ENCODE results near the gene INPP4B. TPM values are rescaled to one million over a fixed set of nuclear protein-coding genes. Genes with fewer than 3 reads are reported as not detected.

INPP4B gene
- polyA plus RNA-seq, 1 experiment: 5.1 TPM

GRCh38 chr4:142548491-142548890 lies 297.6 kb downstream of the INPP4B start:
- TF ChIP-seq CTCF (IDR thresholded peaks at IDR 0.05; ENCODE audit: low read depth, low read length): no peak
- Histone ChIP-seq H3K4me3 (ENCODE audit: low read depth, low read length) (no peak overlapping the region), H3K27me3 (ENCODE audit: control insufficient read depth, insufficient read depth, low read length) (no peaks in the 10 kb centered on the region), H3K27ac (ENCODE audit: low read depth, low read length) (no peak overlapping the region), H3K9me3 (ENCODE audit: control insufficient read depth, insufficient read depth, low read length) (no peaks in the 10 kb centered on the region)
- ChIA-PET POLR2A (no interaction called here), CTCF (no interaction called here)
- DNase-seq (ENCODE audit: low read depth, low spot score): no peak

- DNase-seq (ENCODE audit: low read depth, low spot score): no peak
- no peak for TF ChIP-seq CTCF (IDR thresholded peaks at IDR 0.05; ENCODE audit: low read depth, low read length)
- Histone ChIP-seq H3K9me3 (ENCODE audit: control insufficient read depth, insufficient read depth, low read length) (no peaks in the 10 kb centered on the region), H3K4me3 (ENCODE audit: low read depth, low read length) (no peak overlapping the region), H3K27me3 (ENCODE audit: control insufficient read depth, insufficient read depth, low read length) (no peaks in the 10 kb centered on the region), H3K27ac (ENCODE audit: low read depth, low read length) (no peak overlapping the region)
- ChIA-PET CTCF (no interaction called here), POLR2A (no interaction called here)
Observed at GRCh38 chr4:142547974-142548373, 298.1 kb downstream of the INPP4B start.

- ChIA-PET CTCF (interaction anchor here (0.5 kb wide), 1 partner anchor 48 kb away, joined by 4 read pairs; no protein-coding TSS in a partner anchor), POLR2A (no interaction called here)
- Histone ChIP-seq H3K27me3 (ENCODE audit: control insufficient read depth, insufficient read depth, low read length) (no peaks in the 10 kb centered on the region), H3K9me3 (ENCODE audit: control insufficient read depth, insufficient read depth, low read length) (no peaks in the 10 kb centered on the region), H3K4me3 (ENCODE audit: low read depth, low read length) (no peak overlapping the region), H3K27ac (ENCODE audit: low read depth, low read length) (no peak overlapping the region)
- TF ChIP-seq CTCF (IDR thresholded peaks at IDR 0.05; ENCODE audit: low read depth, low read length): no peak
- DNase-seq (ENCODE audit: low read depth, low spot score): no peak
Observed at GRCh38 chr4:142544594-142544993, 301.5 kb downstream of the INPP4B start.

GRCh38 chr4:142544039-142544438 lies 302.1 kb downstream of the INPP4B start:
- H3K4me3 ChIP-seq (ENCODE audit: low read depth, low read length): no peak overlapping the region
- DNase-seq (ENCODE audit: low read depth, low spot score): no peak
- H3K27me3 ChIP-seq (ENCODE audit: control insufficient read depth, insufficient read depth, low read length): no peaks in the 10 kb centered on the region
- no peaks in the 10 kb centered on the region for H3K9me3 ChIP-seq (ENCODE audit: control insufficient read depth, insufficient read depth, low read length)
- TF ChIP-seq CTCF (IDR thresholded peaks at IDR 0.05; ENCODE audit: low read depth, low read length): no peak
- POLR2A ChIA-PET: no interaction called here
- no peak overlapping the region for H3K27ac ChIP-seq (ENCODE audit: low read depth, low read length)
- CTCF ChIA-PET: interaction anchor here (0.5 kb wide), 1 partner anchor 49 kb away, joined by 4 read pairs; no protein-coding TSS in a partner anchor

GRCh38 chr4:142540483-142540804 lies 305.7 kb downstream of the INPP4B start:
- CTCF ChIA-PET: interaction anchor here (0.7 to 1.8 kb wide), 2 partner anchors 12 to 277 kb away, joined by 3 to 4 read pairs; no protein-coding TSS in a partner anchor
- no peak for TF ChIP-seq CTCF (IDR thresholded peaks at IDR 0.05; ENCODE audit: low read depth, low read length)
- Histone ChIP-seq H3K27me3 (ENCODE audit: control insufficient read depth, insufficient read depth, low read length) (no peaks in the 10 kb centered on the region), H3K9me3 (ENCODE audit: control insufficient read depth, insufficient read depth, low read length) (no peaks in the 10 kb centered on the region), H3K27ac (ENCODE audit: low read depth, low read length) (no peak overlapping the region), H3K4me3 (ENCODE audit: low read depth, low read length) (no peak overlapping the region)
- POLR2A ChIA-PET: no interaction called here
- DNase-seq (ENCODE audit: low read depth, low spot score): no peak

Measured in AG04450 (cell line).